Kidney glomerular epithelial cell (primary cell): ENCODE data around the gene TBCE.
A peak's percentile ranks its signal among the peaks of the same experiment; 100 is the strongest.
"Not testable (repeated sequence)": the region's sequence is repeated elsewhere in the genome, so short reads cannot be mapped to it uniquely, and the experiment has no call there.

Experiments used
- DNase-seq: peaks from one replicate; lab custom pipeline; 2025; lab: John Stamatoyannopoulos, UW

Gene TBCE

GRCh38 chr1:235455823-235456222, 88.6 kb downstream of the TBCE start:
- DNase-seq = no peak

- DNase-seq = not testable (repeated sequence)
Measured at GRCh38 chr1:235457856-235458255, 90.6 kb downstream of the TBCE start.

GRCh38 chr1:235460770-235461169, 93.5 kb downstream of the TBCE start:
- no peak for DNase-seq

GRCh38 chr1:235461954-235462353, 94.7 kb downstream of the TBCE start:
- DNase-seq = no peak

DNA sequence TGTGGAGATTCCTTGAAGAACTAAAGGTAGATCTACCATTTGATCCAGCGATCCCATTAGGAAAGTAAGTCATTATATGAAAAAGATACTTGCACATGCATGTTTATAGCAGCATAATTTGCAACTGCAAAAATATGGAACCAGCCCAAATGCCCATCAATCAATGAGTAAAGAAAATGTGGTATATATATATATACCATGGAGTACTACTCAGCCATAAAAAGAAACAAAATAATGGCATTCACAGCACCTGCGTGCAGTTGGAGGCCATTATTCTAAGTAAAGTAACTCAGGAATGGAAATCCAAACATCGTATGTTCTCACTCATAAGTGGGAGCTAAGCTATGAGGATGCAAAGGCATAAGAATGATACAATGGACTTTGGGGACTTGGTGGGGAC, 95.6 kb downstream of the TBCE start:
- not testable (repeated sequence) for DNase-seq

GRCh38 chr1:235465066-235465465, 97.8 kb downstream of the TBCE start:
- DNase-seq = no peak

- no peak for DNase-seq
Measured at GRCh38 chr1:235468004-235468403, 100.8 kb downstream of the TBCE start.

GRCh38 chr1:235468970-235469369, 101.7 kb downstream of the TBCE start:
- DNase-seq = peak; percentile 36

DNA sequence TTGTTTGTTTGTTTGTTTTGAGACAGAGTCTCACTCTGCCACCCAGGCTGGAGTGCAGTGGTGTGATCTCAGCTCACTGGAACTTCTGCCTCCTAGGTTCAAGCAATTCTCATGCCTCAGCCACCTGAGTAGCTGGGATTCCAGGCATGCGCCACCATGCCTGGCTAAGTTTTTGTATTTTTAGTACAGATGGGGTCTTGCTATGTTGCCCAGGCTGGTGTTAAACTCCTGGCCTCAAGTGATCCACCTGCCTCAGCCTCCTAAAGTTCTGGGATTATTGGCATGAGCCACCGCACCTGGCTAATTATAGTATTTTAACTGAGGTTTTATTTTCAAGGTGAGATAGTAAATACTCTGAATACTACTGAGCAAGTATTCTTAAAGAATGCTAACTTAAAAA, 102.7 kb downstream of the TBCE start:
- DNase-seq = not testable (repeated sequence)

DNA sequence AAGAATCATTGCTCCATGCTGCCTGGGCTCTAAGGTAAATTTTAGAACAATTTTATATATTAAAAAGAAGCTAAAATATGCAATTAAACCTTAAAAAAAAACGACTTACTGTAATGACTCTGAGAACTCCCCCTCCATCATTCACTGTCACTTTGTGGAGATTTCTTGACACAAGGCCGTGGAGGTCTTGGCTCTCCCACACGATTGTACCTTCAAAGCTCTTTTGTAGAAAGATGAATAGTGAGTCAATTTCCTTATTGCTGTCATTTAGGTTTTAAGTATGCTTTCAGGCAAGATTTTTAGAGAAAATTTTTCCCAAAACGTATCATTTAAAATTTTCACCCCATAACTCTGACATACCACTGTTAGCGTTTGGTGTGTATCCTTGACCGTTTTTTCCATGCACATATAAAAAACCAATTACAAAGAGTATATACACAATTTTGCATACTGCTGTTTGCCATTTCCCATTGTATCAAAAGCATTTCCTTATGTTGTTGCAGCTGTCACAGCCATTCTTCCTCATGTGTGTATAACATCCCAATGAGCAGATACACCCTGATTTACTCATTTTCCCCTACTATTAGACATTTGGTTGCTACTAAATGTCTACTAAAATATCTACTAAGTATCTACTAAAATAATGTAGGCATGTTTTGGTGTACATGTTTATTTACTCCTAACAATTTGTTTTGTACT, 103.7 kb downstream of the TBCE start:
- no peak for DNase-seq

GRCh38 chr1:235473806-235474205, 106.6 kb downstream of the TBCE start:
- no peak for DNase-seq

GRCh38 chr1:235483090-235483489, 115.9 kb downstream of the TBCE start:
- DNase-seq = no peak

GRCh38 chr1:235485558-235485957, 118.3 kb downstream of the TBCE start:
- no peak for DNase-seq

DNA sequence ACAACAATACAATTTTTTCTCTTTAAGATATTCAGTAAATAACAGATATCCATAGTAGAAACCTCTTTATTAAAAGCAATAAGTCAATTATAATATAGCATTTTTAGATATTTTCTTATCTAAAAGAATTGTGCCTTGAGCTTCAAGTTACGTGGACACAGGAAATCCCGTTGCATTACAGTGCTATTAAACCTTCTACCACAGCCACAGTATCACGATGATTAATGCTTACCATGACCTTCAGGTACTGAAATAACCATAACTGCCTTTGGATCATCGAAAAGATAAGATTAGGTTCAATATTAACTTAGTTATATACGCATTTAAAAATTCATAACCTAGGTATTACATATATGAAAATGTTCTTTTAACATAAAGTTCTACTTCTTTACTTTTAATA, 119.1 kb downstream of the TBCE start:
- no peak for DNase-seq

GRCh38 chr1:235491644-235492043, 124.4 kb downstream of the TBCE start:
- no peak for DNase-seq

- DNase-seq = no peak
Measured at GRCh38 chr1:235494531-235494930, 127.3 kb downstream of the TBCE start.

DNA sequence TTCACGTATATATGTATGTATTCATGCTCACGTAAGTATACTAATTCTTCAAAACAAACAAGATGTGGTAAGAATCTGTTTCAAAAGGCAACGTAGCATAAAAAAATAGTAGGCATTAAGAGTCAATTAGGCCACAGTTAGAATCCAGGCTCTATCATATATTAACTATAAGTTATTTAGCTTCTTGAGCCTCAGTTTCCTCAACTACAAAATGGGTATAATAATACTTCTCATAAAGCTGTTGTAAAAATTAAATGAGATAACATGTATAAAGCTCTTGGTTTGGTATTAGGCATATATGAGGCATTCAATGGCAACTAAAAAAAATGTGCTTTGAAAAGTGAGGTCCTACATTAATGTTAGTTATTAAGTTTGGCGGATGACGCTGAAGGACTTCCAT, 127.8 kb downstream of the TBCE start:
- no peak for DNase-seq

DNA sequence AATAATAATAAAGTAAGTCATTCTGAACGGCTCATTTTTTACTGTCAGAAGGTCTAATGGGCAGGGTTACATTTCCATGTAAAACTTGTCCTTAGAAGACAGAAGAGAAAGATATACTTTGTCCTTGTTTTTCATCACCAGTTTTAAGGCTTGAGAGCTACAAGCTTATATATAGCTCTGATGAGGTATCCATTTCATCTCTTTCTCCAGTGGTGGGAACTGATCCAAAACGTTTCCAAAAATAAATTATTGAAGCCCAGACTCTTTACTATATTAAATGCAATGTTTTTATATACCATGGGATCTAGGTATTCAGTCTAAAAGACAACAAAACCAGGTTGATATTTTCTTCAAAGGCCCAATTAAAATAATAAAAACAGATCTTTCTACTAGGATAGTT, 128.3 kb downstream of the TBCE start:
- DNase-seq = no peak

DNA sequence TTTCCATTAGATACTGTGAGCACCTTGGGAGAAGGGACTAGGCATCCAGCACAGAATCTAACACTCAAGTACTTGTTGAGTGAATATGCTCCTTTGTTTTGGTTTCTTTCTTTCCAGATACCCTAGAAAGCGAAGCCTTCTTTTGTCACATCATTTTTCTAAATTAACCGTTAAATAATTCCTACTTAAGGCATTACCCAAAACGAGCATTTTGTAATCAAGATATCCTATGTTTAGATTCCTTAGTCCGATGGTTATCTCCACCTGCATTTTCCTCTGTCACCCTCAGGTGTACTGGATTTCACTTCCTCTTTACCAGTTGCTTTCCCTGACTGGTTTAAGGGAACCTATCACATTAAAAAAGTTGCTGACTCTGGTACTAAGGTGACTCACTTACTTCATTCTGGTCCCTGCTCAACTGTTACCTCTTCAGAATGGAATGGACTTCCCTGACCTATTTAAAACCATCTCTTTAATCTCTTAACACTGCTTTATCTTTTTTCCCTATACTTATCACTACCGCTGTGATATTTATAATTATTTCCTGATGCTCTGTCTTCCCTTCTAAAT, 133.8 kb downstream of the TBCE start:
- peak; percentile 56 for DNase-seq
